NCI-H510A (cell line): ENCODE data around the gene PNMA5.
"Not testable (repeated sequence)": the region's sequence is repeated elsewhere in the genome, so short reads cannot be mapped to it uniquely, and the experiment has no call there.

Source experiments
- DNase-seq: peaks from one replicate; lab custom pipeline; 2025; lab: John Stamatoyannopoulos, UW

The PNMA5 gene

GRCh38 chrX:152993933-152994332, at the start of gene PNMA5:
Gene PNMA5, minus strand, starts transcription at chrX:152994116. Its CDS starts 2,518 bp downstream, at chrX:152991598.
- peak; percentile 5 for DNase-seq

- DNase-seq, result peak; percentile 12
These were observed 38.6 kb upstream of the PNMA5 start for GRCh38 chrX:153032397-153033118.

- no peak for DNase-seq
These were observed 36.9 kb upstream of the PNMA5 start for GRCh38 chrX:153030801-153031200.

GRCh38 chrX:153029875-153030274, 36.0 kb upstream of the PNMA5 start:
- DNase-seq, result no peak

- no peak for DNase-seq
These were observed 35.2 kb upstream of the PNMA5 start for GRCh38 chrX:153029162-153029561.

- DNase-seq, result not testable (repeated sequence)
These were observed 34.6 kb upstream of the PNMA5 start for GRCh38 chrX:153028487-153028886.

- DNase-seq, result not testable (repeated sequence)
These were observed 32.6 kb upstream of the PNMA5 start for GRCh38 chrX:153026501-153026900.

GRCh38 chrX:153019166-153019565, 25.2 kb upstream of the PNMA5 start:
- no peak for DNase-seq

GRCh38 chrX:153017174-153017573, 23.3 kb upstream of the PNMA5 start:
- not testable (repeated sequence) for DNase-seq

GRCh38 chrX:153004780-153005179, 10.9 kb upstream of the PNMA5 start:
- DNase-seq, result no peak

GRCh38 chrX:153003981-153004380, 10.1 kb upstream of the PNMA5 start:
- no peak for DNase-seq

- not testable (repeated sequence) for DNase-seq
These were observed 8.3 kb upstream of the PNMA5 start for GRCh38 chrX:153002182-153002581.

GRCh38 chrX:152997337-152997736, 3.4 kb upstream of the PNMA5 start:
- DNase-seq, result no peak

GRCh38 chrX:152992115-152992514, 1.8 kb downstream of the PNMA5 start:
- DNase-seq, result no peak

GRCh38 chrX:152991123-152991522, 2.8 kb downstream of the PNMA5 start:
- DNase-seq, result no peak

- DNase-seq, result no peak
These were observed 4.6 kb downstream of the PNMA5 start for GRCh38 chrX:152989292-152989658.

GRCh38 chrX:152988536-152989291, 5.2 kb downstream of the PNMA5 start:
- DNase-seq, result no peak

- DNase-seq, result no peak
These were observed 6.1 kb downstream of the PNMA5 start for GRCh38 chrX:152987801-152988200.

- DNase-seq, result not testable (repeated sequence)
These were observed 6.8 kb downstream of the PNMA5 start for GRCh38 chrX:152987156-152987555.

- not testable (repeated sequence) for DNase-seq
These were observed 8.5 kb downstream of the PNMA5 start for GRCh38 chrX:152985383-152985782.

GRCh38 chrX:152968193-152968592, 25.7 kb downstream of the PNMA5 start:
- no peak for DNase-seq

GRCh38 chrX:152960115-152960514, 33.8 kb downstream of the PNMA5 start:
- no peak for DNase-seq

- DNase-seq, result no peak
These were observed 34.3 kb downstream of the PNMA5 start for GRCh38 chrX:152959626-152960025.
